ENCODE data around the gene KRTAP2-3. TPM values are rescaled to one million over a fixed set of nuclear protein-coding genes. Genes with fewer than 3 reads are reported as not detected.
"Not testable (repeated sequence)": the region's sequence is repeated elsewhere in the genome, so short reads cannot be mapped to it uniquely, and the experiment has no call there.

The KRTAP2-3 gene, protein sequence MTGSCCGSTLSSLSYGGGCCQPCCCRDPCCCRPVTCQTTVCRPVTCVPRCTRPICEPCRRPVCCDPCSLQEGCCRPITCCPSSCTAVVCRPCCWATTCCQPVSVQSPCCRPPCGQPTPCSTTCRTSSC
- total RNA-seq, result not detected

DNA sequence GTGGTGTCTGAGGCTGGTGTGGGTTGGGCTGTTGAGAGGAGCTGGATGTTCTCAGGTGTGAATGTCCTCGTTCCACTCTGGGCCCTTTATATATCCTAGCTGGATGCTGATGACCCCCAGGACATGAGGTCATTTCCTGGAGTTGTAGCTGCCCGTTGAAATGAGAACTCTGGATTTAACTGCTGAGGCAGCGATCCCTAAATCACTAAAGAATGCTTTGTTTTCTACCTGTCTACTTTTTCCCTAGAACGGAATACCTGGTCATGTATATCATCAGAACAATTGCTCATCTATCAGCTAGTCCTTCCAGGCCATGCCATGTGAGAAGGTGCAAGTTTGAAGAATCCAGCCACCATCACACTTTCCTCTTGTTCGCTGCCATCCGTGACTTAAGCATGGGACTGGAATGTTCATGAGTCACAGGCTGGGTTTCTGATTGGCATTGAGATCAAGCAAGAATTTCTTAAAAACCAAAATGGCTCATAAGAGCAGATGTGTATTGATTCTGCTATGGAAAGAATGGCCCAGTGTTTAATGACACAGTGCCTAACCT lies at the start of gene KRTAP2-3:
Gene KRTAP2-3 (minus strand): TSS at position 63 of the 553 bp plus-strand sequence. CDS start 64 bp downstream, outside the sequence.
- H3K36me3 Mint-ChIP-seq (ENCODE audit: low read depth), result no peaks in the 10 kb centered on the region
- H3K4me1 Mint-ChIP-seq, result no peaks in the 10 kb centered on the region
- H3K9me3 Mint-ChIP-seq, result no peaks in the 10 kb centered on the region
- ChIA-PET CTCF (no interaction called here), POLR2A (no interaction called here)
- no peak within 1 kb of the TSS for H3K27ac Mint-ChIP-seq
- DNase-seq, result no peak
- no peak within 1 kb of the TSS for H3K4me3 Mint-ChIP-seq
- H3K27me3 Mint-ChIP-seq, result peaks cover 36% of the 10 kb centered on the region

DNA sequence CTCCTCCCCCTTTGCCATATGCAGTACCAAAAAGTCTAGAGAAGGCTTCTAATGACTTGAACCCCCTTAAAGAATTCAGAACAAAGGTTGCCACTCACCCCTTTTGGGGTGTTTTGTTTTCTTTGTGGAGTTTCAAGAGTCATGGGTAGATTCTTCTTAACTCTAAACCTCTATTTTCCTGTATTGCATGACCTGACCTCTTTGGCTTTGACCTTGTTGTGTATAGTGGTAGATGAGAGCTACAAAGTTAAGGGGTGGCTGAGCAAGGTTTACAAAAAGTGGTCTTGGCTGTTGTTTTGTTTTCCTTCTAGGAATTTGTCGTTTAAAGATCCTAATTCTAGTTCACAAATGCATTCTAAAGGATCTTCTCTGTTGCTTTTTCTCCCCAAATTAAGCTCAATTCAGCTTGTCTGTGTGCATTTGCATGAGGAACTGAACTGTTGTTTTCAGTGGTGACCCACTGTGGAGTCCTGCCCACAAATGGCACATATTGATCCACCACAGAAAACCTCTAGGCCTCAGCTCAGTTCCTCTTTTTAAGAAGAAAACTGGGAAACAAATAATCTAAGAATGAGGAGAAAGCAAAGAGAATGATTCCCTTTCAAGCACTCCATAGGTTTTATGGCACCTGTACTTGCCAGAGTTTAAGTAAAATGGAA lies 48.9 kb upstream of the KRTAP2-3 start:
- H3K27me3 Mint-ChIP-seq, result peaks cover 18% of the 10 kb centered on the region

DNA sequence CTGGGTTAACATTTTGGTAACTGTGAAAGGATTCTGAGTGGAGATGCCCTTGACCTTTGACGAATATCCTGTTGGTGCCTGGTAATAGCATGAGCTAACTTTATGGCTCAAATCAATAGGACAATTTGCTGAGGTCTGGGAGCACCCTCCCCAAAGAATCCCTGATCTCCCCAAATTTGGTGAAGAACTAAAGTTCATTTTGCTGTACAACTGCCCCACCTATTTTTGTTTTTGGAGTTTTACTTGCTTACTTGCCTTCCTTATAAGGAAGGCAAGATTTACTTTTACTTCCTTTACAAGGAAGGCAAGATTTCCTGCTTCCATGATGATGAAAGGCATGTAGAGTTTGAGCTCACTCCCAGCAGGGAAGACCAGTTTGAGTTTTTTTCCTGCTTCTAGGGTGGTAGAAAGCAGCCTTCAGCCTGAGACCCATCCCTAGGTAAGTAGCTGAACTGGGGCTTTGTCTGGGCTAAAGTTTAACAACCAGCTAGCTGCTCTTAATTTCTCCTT lies 48.1 kb upstream of the KRTAP2-3 start:
- DNase-seq, result no peak
- ChIA-PET POLR2A (no interaction called here), CTCF (no interaction called here)
- H3K36me3 Mint-ChIP-seq (ENCODE audit: low read depth), result no peaks in the 10 kb centered on the region
- peaks cover 18% of the 10 kb centered on the region for H3K27me3 Mint-ChIP-seq
- no peak overlapping the region for H3K4me3 Mint-ChIP-seq
- H3K27ac Mint-ChIP-seq, result no peak overlapping the region
- peaks cover 4% of the 10 kb centered on the region for H3K9me3 Mint-ChIP-seq
- H3K4me1 Mint-ChIP-seq, result no peaks in the 10 kb centered on the region

More for the DNA sequence above, 48.9 kb upstream of the KRTAP2-3 start:
- POLR2A ChIA-PET; H3K4me1 Mint-ChIP-seq; H3K4me3 Mint-ChIP-seq; H3K27ac Mint-ChIP-seq; DNase-seq; H3K36me3 Mint-ChIP-seq (ENCODE audit: low read depth); H3K9me3 Mint-ChIP-seq; CTCF ChIA-PET: not testable (repeated sequence)

DNA sequence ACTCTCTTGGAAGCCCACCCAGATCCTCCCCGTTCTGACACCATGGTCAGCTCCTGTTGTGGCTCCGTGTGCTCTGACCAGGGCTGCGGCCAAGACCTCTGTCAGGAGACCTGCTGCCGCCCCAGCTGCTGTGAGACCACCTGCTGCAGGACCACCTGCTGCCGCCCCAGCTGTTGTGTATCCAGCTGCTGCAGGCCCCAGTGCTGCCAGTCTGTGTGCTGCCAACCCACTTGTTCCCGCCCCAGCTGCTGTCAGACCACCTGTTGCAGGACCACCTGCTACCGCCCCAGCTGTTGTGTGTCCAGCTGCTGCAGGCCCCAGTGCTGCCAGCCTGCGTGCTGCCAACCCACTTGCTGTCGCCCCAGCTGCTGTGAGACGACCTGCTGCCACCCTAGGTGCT lies 45.4 kb upstream of the KRTAP2-3 start, which contains the start of gene KRTAP4-9:
Gene KRTAP4-9 (plus strand): TSS at position 43 of the 400 bp plus-strand sequence. CDS start 0 bp downstream, at position 43.
- H3K36me3 Mint-ChIP-seq (ENCODE audit: low read depth); CTCF ChIA-PET; H3K9me3 Mint-ChIP-seq; H3K4me1 Mint-ChIP-seq; DNase-seq; H3K27ac Mint-ChIP-seq; POLR2A ChIA-PET; H3K4me3 Mint-ChIP-seq: not testable (repeated sequence)
- peaks cover 13% of the 10 kb centered on the region for H3K27me3 Mint-ChIP-seq

DNA sequence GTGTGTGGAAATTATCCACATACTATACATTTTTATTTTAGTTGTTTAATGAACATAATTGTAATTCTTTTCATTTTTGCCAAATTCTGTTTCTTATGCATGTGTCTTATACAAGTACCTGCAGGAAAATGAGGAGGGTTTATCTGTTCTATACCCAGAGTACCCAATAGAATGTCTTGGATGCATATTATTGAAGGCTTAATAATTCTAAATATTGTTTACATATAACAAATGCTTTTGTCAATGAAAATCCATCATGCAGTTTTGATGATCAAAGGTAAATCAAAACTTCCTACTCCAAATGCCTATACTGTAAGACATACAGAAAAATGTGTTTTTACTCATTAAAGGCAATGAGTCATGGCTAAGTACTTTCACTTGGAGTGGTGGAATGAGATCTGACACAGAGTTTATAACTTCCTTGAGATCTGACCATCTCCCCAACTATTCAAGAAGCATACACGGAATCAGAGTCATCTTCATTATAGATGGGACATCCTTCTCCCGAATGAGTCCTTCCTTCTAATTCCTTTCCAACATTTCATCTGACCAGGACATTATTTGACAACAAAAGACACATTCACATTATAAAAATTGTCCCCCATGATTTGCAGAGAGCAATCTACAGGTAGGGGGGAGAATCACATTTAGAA lies 44.6 kb upstream of the KRTAP2-3 start:
- POLR2A ChIA-PET; H3K27ac Mint-ChIP-seq; H3K4me3 Mint-ChIP-seq; H3K36me3 Mint-ChIP-seq (ENCODE audit: low read depth); DNase-seq; H3K4me1 Mint-ChIP-seq; H3K9me3 Mint-ChIP-seq: not testable (repeated sequence)
- H3K27me3 Mint-ChIP-seq, result peaks cover 18% of the 10 kb centered on the region
- CTCF ChIA-PET, result interaction anchor here (0.6 kb wide), 1 partner anchor 393 kb away, joined by 4 read pairs; no protein-coding TSS in a partner anchor

DNA sequence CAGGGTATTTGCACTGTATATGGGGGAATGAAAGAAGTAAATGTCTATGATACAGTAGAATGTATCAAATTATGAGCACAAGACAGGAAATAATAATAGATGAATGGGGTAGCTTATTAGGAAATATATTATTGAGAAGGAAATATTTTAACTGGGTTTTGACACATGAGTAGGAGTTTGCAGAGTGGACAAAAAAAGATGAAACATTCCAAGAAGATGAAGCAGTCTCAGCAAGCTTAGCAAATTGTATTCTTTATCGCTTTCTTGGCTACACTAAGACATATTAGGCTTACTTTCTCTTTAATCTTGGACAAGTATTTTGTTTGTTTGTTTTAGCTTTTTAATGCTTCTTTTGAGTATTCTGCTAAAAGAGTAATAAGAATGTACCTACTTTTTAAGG lies 44.0 kb upstream of the KRTAP2-3 start:
- no peaks in the 10 kb centered on the region for H3K9me3 Mint-ChIP-seq
- H3K27ac Mint-ChIP-seq, result no peak overlapping the region
- CTCF ChIA-PET, result interaction anchor here (0.6 kb wide), 1 partner anchor 393 kb away, joined by 4 read pairs; no protein-coding TSS in a partner anchor
- H3K4me3 Mint-ChIP-seq, result no peak overlapping the region
- no peak for DNase-seq
- H3K36me3 Mint-ChIP-seq (ENCODE audit: low read depth), result no peaks in the 10 kb centered on the region
- H3K4me1 Mint-ChIP-seq, result no peaks in the 10 kb centered on the region
- POLR2A ChIA-PET, result no interaction called here
- peaks cover 17% of the 10 kb centered on the region for H3K27me3 Mint-ChIP-seq

DNA sequence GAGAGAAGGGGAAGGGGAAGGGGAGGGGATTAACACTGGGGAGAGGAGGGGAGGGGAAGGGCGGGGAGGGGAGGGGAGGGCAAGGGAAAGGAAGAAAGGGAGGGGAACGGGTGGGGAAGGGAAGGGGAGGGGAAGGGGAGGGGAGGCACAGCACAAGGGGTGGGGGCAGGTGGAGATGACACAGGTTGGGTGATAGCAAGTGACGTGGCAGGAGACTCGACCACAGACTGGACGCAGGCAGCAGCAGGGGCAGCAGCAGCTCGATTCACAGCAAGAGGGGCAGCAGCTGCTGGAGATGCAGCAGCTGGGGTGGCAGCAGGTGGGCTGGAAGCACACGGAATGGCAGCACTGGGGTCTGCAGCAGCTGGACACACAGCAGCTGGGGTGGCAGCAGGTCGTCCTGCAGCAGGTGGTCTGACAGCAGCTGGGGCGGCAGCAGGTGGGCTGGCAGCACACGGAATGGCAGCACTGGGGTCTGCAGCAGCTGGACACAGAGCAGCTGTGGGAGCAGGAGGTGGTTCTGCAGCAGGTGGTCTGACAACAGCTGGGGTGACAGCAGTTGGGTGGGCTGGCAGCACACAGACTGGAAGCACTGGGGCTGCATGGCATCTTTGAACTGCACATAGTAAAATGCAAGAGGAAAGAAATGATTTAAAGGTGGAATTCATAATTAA lies 41.8 kb upstream of the KRTAP2-3 start, which contains the start of gene KRTAP4-16:
Gene KRTAP4-16 (minus strand): TSS at position 624 of the 674 bp plus-strand sequence. CDS start 0 bp downstream, at position 624.
- Mint-ChIP-seq H3K27ac (no peak within 1 kb of the TSS), H3K4me1 (no peaks in the 10 kb centered on the region), H3K9me3 (no peaks in the 10 kb centered on the region), H3K36me3 (ENCODE audit: low read depth) (no peaks in the 10 kb centered on the region), H3K27me3 (peaks cover 15% of the 10 kb centered on the region), H3K4me3 (no peak within 1 kb of the TSS)
- CTCF ChIA-PET, result no interaction called here
- POLR2A ChIA-PET, result no interaction called here
- no peak for DNase-seq

DNA sequence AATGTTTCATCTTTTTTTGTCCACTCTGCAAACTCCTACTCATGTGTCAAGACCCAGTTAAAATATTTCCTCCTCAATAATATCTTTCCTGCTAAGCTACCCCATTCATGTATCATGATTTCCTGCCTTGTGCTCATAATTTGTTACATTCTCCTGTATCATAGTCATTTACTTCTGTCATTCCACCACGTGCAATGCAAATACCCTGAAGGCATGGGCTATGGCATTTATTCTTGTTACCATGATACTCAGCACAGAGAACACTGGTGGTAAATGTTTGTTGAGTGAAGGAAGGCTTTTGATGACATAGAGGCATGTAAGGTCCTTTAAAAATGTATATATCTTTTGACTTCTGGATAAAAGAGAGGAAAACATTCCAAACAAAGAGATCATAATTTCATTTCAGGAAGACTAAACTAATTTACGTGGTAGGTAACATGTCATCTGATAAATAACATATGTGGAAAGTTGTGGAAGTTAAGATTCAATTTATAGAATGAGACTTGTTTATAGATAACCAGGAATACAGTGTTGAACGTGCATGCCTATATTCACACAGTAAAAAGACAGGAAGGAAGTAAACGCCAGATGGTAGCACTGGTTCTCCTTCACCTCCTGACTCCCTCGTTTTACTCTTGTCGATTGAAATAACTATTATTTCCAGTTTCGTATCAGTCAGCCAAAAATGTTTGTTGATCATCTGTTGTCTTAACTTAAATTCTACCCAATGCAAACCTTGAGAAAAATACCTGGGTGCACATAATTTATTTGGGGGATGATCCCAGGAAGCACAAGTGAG lies 40.0 kb upstream of the KRTAP2-3 start:
- H3K4me3 Mint-ChIP-seq; H3K27ac Mint-ChIP-seq; H3K4me1 Mint-ChIP-seq; POLR2A ChIA-PET; H3K9me3 Mint-ChIP-seq; CTCF ChIA-PET; DNase-seq; H3K36me3 Mint-ChIP-seq (ENCODE audit: low read depth): not testable (repeated sequence)
- H3K27me3 Mint-ChIP-seq, result peaks cover 10% of the 10 kb centered on the region

DNA sequence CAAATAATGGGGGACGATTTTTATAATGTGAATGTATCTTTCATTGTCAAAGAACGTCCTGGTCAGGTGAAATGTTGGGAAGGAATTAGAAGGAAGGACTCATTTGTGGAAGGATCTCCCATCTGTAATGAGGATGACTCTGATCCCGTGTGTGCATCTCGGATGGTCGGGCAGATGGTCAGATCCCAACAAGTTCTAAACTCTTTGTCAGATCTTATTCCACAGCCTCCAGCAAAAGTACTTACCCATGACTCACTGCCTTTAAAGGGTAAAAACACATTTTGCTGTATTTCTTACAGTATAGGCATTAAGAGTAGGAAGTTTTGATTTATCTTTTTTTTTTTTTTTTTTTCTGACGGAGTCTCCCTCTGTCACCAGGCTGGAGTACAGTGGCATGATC lies 38.6 kb upstream of the KRTAP2-3 start:
- ChIA-PET POLR2A (no interaction called here), CTCF (no interaction called here)
- Mint-ChIP-seq H3K4me3 (no peak overlapping the region), H3K27ac (no peak overlapping the region), H3K36me3 (ENCODE audit: low read depth) (no peaks in the 10 kb centered on the region), H3K4me1 (no peaks in the 10 kb centered on the region), H3K9me3 (no peaks in the 10 kb centered on the region), H3K27me3 (peaks cover 10% of the 10 kb centered on the region)
- no peak for DNase-seq

DNA sequence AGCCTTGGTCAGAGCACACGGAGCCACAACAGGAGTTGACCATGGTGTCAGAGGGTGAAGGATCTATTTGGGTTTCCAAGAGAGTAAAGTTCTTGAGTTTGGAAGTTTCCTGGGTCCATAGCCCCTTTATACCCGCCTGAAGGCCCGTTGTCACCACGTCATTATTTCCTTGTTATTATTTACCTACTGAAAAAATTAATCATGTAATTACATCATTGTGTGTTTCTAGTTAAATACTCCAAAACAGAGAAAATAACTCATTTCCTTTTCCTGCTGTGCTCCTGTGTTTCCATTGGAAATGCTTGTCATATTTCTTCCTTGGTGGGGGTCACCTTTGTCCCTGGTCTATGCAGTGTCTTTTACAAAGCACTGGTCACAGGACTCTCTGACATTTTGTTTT lies 38.1 kb upstream of the KRTAP2-3 start, which contains the start of gene KRTAP4-8:
Gene KRTAP4-8 (minus strand): TSS at position 101 of the 400 bp plus-strand sequence. CDS start 58 bp downstream, at position 43.
- no peak for DNase-seq
- Mint-ChIP-seq H3K4me3 (no peak within 1 kb of the TSS), H3K9me3 (no peaks in the 10 kb centered on the region), H3K4me1 (no peaks in the 10 kb centered on the region), H3K27me3 (peaks cover 10% of the 10 kb centered on the region), H3K36me3 (ENCODE audit: low read depth) (no peaks in the 10 kb centered on the region), H3K27ac (no peak within 1 kb of the TSS)
- ChIA-PET POLR2A (no interaction called here), CTCF (no interaction called here)

DNA sequence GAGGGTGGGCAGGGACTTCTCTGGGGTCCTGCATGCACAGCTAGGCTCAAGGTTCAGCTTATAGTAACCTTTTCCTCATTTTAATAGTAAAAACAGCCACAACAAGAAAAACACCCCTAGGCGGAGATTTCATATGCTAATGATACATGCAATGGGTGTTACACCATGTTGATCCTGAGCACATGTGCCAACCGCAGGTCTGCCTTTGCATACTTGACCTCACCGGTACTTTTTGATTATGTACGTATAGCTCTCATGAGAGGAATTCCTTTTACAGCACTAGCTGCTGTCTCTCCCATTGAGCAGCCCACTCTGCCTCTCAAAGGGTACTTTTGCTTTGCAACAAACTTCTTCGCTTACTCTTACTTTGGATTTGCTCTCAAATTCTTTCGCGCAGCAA lies 36.1 kb upstream of the KRTAP2-3 start:
- DNase-seq, result no peak
- no peak overlapping the region for H3K27ac Mint-ChIP-seq
- H3K4me3 Mint-ChIP-seq, result no peak overlapping the region
- H3K36me3 Mint-ChIP-seq (ENCODE audit: low read depth), result no peaks in the 10 kb centered on the region
- ChIA-PET POLR2A (no interaction called here), CTCF (no interaction called here)
- H3K27me3 Mint-ChIP-seq, result peaks cover 10% of the 10 kb centered on the region
- H3K9me3 Mint-ChIP-seq, result peaks cover 3% of the 10 kb centered on the region
- no peaks in the 10 kb centered on the region for H3K4me1 Mint-ChIP-seq

DNA sequence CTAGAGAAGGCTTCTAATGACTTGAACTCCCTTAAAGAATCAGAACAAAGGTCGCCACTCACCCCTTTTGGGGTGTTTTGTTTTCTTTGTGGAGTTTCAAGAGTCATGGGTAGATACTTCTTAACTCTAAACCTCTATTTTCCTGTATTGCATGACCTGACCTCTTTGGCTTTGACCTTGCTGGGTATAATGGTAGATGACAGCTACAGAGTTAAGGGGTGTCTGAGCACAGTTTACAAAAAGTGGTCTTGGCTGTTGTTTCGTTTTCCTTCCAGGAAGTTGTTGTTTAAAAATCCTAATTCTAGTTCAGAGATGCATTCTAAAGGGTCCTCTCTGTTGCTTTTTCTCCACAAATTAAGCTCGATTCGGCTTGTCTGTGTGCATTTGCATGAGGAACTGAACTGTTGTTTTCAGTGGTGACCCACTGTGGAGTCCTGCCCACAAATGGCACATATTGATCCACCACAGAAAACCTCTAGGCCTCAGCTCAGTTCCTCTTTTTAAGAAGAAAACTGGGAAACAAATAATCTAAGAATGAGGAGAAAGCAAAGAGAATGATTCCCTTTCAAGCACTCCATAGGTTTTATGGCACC lies 28.9 kb upstream of the KRTAP2-3 start:
- peaks cover 12% of the 10 kb centered on the region for H3K27me3 Mint-ChIP-seq
- H3K27ac Mint-ChIP-seq; H3K4me3 Mint-ChIP-seq; CTCF ChIA-PET; DNase-seq; H3K9me3 Mint-ChIP-seq; H3K36me3 Mint-ChIP-seq (ENCODE audit: low read depth); POLR2A ChIA-PET; H3K4me1 Mint-ChIP-seq: not testable (repeated sequence)

Measured in activated CD4-positive, alpha-beta memory T cell treated with anti-CD3 and anti-CD28 coated beads, Interleukin-2, amount 10 ng/mL, durations not matched to agents 7 days and 5 days (primary cell).